Measurements from ENCODE around the gene COMMD1. TPM values are rescaled to one million over a fixed set of nuclear protein-coding genes. Genes with fewer than 3 reads are reported as not detected.

Gene COMMD1
- polyA plus RNA-seq, 1 donor (not counting 4 experiments of a cell fraction or from before 2014, with no cell fraction given): 44.8 TPM

- FAIRE-seq (no peak), DNase-seq (ENCODE audit: low read depth, low spot score) (no peak)
- peak overlapping the region; percentile 77 to 79 (median 78) for H3K4me3 ChIP-seq (ENCODE audit: control insufficient read depth in 2 of 3, extremely low read depth in 1 of 3, insufficient read depth in 2 of 3, low read depth in 1 of 3, low read length in 3 of 3)
- peak overlapping the region; percentile 86 for H3K9ac ChIP-seq (ENCODE audit: control insufficient read depth, extremely low read depth, insufficient read depth, low read length)
- no peaks in the 10 kb centered on the region for H3K27me3 ChIP-seq (ENCODE audit: control insufficient read depth, extremely low read depth, insufficient read depth, low read length)
- no peaks in the 10 kb centered on the region for H3K9me1 ChIP-seq (ENCODE audit: control insufficient read depth, extremely low read depth, insufficient read depth, low read length)
- TF ChIP-seq CTCF (optimal IDR thresholded peaks at IDR 0.05 in 1 of 3, IDR thresholded peaks at IDR 0.05 in 1 of 3, conservative IDR thresholded peaks at IDR 0.05 in 1 of 3; ENCODE audit: extremely low read depth in 1 of 3, insufficient read depth in 2 of 3, low read length in 3 of 3) (no peak), EZH2 (IDR thresholded peaks at IDR 0.05; ENCODE audit: low read length) (no peak)
- H3K9me3 ChIP-seq (ENCODE audit: control insufficient read depth, low read depth, low read length): no peaks in the 10 kb centered on the region
- H3K79me2 ChIP-seq (ENCODE audit: control insufficient read depth, insufficient read depth, low read length): peaks cover 6% of the 10 kb centered on the region
- peak overlapping the region; percentile 77 for H3K27ac ChIP-seq (ENCODE audit: control insufficient read depth, insufficient read depth, low read length)
- H4K20me1 ChIP-seq (ENCODE audit: control insufficient read depth, extremely low read depth, insufficient read depth, low read length): no peaks in the 10 kb centered on the region
- H2AFZ ChIP-seq (ENCODE audit: control insufficient read depth, low read length): peak overlapping the region; percentile 92
- H3K4me1 ChIP-seq (ENCODE audit: control insufficient read depth, extremely low read depth, insufficient read depth, low read length): peaks cover 4% of the 10 kb centered on the region
- dilution Hi-C loops (cut with MboI; ENCODE audit: extremely low pct_ligation_motif_present, low sequenced_read_pairs): no loop called here
- H3K36me3 ChIP-seq (ENCODE audit: control insufficient read depth in 2 of 2, extremely low read depth in 1 of 2, insufficient read depth in 2 of 2, low read length in 2 of 2): no peaks in the 10 kb centered on the region
- H3K4me2 ChIP-seq (ENCODE audit: control insufficient read depth, extremely low read depth, insufficient read depth, low read depth, low read length): peak overlapping the region; percentile 92
These were observed 654 bp downstream of the COMMD1 start for GRCh38 chr2:61906186-61906470.

- no peak for FAIRE-seq
These were observed 3.6 kb downstream of the COMMD1 start for GRCh38 chr2:61909116-61909515.

More at GRCh38 chr2:61909116-61909515, 3.6 kb downstream of the COMMD1 start:
- no peak for DNase-seq (ENCODE audit: low read depth, low spot score)
- dilution Hi-C loops (cut with MboI; ENCODE audit: extremely low pct_ligation_motif_present, low sequenced_read_pairs): no loop called here
- TF ChIP-seq EZH2 (IDR thresholded peaks at IDR 0.05; ENCODE audit: low read length): no peak
- TF ChIP-seq CTCF (optimal IDR thresholded peaks at IDR 0.05 in 1 of 3, IDR thresholded peaks at IDR 0.05 in 1 of 3, conservative IDR thresholded peaks at IDR 0.05 in 1 of 3; ENCODE audit: extremely low read depth in 1 of 3, insufficient read depth in 2 of 3, low read length in 3 of 3): no peak
- no peak overlapping the region for H3K27ac ChIP-seq (ENCODE audit: control insufficient read depth, insufficient read depth, low read length)
- no peak overlapping the region for H2AFZ ChIP-seq (ENCODE audit: control insufficient read depth, low read length)
- no peaks in the 10 kb centered on the region for H3K36me3 ChIP-seq (ENCODE audit: control insufficient read depth in 2 of 2, extremely low read depth in 1 of 2, insufficient read depth in 2 of 2, low read length in 2 of 2)
- no peaks in the 10 kb centered on the region for H3K9me1 ChIP-seq (ENCODE audit: control insufficient read depth, extremely low read depth, insufficient read depth, low read length)
- H3K4me2 ChIP-seq (ENCODE audit: control insufficient read depth, extremely low read depth, insufficient read depth, low read depth, low read length): no peak overlapping the region
- no peaks in the 10 kb centered on the region for H3K9me3 ChIP-seq (ENCODE audit: control insufficient read depth, low read depth, low read length)
- H3K9ac ChIP-seq (ENCODE audit: control insufficient read depth, extremely low read depth, insufficient read depth, low read length): no peak overlapping the region
- H3K4me3 ChIP-seq (ENCODE audit: control insufficient read depth in 2 of 3, extremely low read depth in 1 of 3, insufficient read depth in 2 of 3, low read depth in 1 of 3, low read length in 3 of 3): no peak overlapping the region
- peaks cover 4% of the 10 kb centered on the region for H3K4me1 ChIP-seq (ENCODE audit: control insufficient read depth, extremely low read depth, insufficient read depth, low read length)
- peaks cover 8% of the 10 kb centered on the region for H3K79me2 ChIP-seq (ENCODE audit: control insufficient read depth, insufficient read depth, low read length)
- H3K27me3 ChIP-seq (ENCODE audit: control insufficient read depth, extremely low read depth, insufficient read depth, low read length): no peaks in the 10 kb centered on the region
- H4K20me1 ChIP-seq (ENCODE audit: control insufficient read depth, extremely low read depth, insufficient read depth, low read length): no peaks in the 10 kb centered on the region
